GM13977 (cell line): ENCODE results near the gene TAPT1.

Experiments used
- DNase-seq: peaks from one replicate; pipeline ENCODE4 v3.0.0; 2012; ENCODE audit warnings: low spot score
- CTCF ChIP-seq: IDR thresholded peaks from 2 replicates; pipeline ENCODE4 v1.5.1; 2012; ENCODE audit warnings: mild to moderate bottlenecking, control low read depth; ENCODE audit not compliant: insufficient read depth; ENCODE audit errors: extremely low read depth, missing control alignments
- in situ Hi-C: fragments of 300-500 bp; cut with MboI; formaldehyde crosslinking; loops from one replicate; pipeline ENCODE4 v1.12.0; 2022; ENCODE audit warnings: low sequenced_read_pairs, low pct_unique_long_range_greater_than_20kb, mixed read lengths, inconsistent platforms; ENCODE audit not compliant: unreplicated experiment

TAPT1 gene

GRCh38 chr4:16131293-16131692 lies 95.0 kb downstream of the TAPT1 start:
- in situ Hi-C loops, result no loop called here
- no peak for TF ChIP-seq CTCF
- no peak for DNase-seq

GRCh38 chr4:16129336-16129735 lies 96.9 kb downstream of the TAPT1 start:
- TF ChIP-seq CTCF, result no peak
- DNase-seq, result no peak
- in situ Hi-C loops, result no loop called here

- TF ChIP-seq CTCF, result no peak
- in situ Hi-C loops, result no loop called here
- no peak for DNase-seq
Measured at GRCh38 chr4:16126714-16127113, 99.6 kb downstream of the TAPT1 start.

DNA sequence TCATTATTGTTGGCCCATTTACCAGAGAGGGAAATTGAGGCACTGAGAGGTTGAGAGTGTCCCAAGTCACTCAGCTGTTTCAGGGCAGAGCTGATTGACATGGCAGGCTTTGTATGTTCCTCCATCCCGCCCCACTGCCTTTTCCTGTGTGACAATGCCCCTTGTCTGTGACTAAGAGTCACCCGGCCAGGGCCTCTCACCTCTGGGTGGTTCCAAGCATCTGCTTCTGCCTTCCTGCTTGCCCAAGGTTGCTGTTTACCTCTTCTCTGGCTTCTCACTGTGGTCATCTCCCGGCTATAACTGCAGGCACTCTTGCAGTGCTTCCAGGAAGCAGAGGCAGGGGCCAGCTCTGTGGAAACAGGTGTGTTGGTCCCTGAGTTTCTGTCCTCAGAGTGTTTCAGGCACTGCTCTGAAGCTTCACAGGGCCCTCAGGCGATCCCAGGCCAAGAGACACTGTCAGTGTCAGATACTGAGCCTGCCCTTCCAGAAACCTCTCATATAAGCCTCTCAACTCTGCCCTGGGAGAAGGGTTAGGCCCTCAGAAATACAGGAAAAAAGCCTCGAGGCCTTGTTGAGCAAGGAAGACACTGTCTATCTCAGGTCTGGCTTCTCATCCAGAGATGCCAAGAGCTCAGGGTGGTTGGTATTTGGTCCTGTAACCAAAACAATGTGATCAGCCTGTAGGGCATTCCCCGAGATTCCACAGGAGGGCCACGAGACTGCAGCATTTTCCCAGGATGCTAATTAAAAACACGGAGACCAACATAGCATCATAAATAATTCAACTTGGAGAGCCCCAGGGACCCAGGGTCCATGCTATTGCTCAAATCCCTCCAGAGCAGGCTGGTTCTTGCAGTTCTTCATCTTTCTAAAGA lies 100.5 kb downstream of the TAPT1 start:
- in situ Hi-C loops, result no loop called here
- DNase-seq, result no peak
- TF ChIP-seq CTCF, result no peak

- in situ Hi-C loops, result no loop called here
- no peak for TF ChIP-seq CTCF
- DNase-seq, result no peak
Measured at GRCh38 chr4:16124232-16124631, 102.0 kb downstream of the TAPT1 start.

DNA sequence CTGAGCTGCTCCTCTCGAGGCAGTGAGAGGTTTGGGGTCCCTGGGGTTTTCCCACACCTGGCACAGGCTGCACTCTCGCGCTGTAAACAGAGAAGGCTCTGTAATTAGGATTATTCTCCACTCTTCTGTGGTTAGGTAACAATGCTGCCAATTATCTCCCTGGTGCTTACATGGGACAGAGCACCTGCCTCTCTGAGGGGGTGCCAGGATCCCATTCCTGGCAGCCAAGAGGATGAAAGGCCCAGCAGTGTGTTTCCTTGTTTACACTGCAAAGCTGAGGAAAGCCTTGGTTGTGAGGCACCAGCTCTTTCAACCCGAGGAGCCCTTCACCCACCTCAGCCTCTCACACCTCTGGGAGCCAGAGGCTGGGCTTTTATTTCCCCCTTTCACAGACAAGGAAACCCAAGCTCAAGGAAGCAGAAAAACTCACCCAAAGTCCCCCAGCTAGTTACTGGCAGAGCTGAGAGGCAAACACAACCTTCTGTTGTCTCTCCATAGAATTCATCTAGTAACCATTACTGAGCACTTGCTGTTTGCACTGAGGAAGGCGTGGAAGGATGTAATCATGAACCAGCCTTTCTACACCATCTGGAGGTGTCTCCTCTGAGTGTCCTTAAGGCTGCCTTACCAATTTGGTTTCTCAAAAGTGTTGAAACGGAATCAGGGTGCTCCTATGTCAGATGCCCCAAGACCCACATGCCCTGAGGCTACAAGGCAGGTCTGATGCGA lies 102.8 kb downstream of the TAPT1 start:
- no peak for DNase-seq
- no peak for TF ChIP-seq CTCF
- in situ Hi-C loops, result no loop called here
